H1 (cell line): ENCODE results near the gene RILPL2. TPM values are rescaled to one million over a fixed set of nuclear protein-coding genes. Genes with fewer than 3 reads are reported as not detected.

Source experiments
- CTCF ChIA-PET: fragments of 300-600 bp; sonication (Branson Sonifier 250); formaldehyde crosslinking; loops from one replicate; lab custom pipeline; 2021; ENCODE audit not compliant: partially characterized antibody; lab: Charles Lee
- POLR2A ChIA-PET: fragments of 300-600 bp; sonication (Branson Sonifier 250); formaldehyde crosslinking; loops from one replicate; lab custom pipeline; 2021; ENCODE audit warnings: inconsistent platforms; ENCODE audit not compliant: partially characterized antibody; lab: Charles Lee
- DNase-seq, 2 experiments: peaks; one replicate each; pipeline versions ENCODE4 v3.0.0 to v3.0.0-alpha.2; 2010 to 2022; ENCODE audit warnings: low spot score in 2 of 2, low read depth in 1 of 2, mixed read lengths in 1 of 2
- FAIRE-seq: peaks from 2 replicates; lab custom pipeline; 2011; peaks lifted over from hg19 to GRCh38; lab: Jason Lieb, UNC
- H2AFZ ChIP-seq: 2 replicates; pipeline ENCODE4 v1.8.1; 2012; ENCODE audit warnings: low read length, inconsistent platforms
- H2AK5ac ChIP-seq: 2 replicates; pipeline ENCODE4 v1.6.1; 2013; ENCODE audit warnings: low read depth, low read length
- H2BK120ac ChIP-seq: replicated peaks from 2 replicates; pipeline ENCODE3; 2013; ENCODE audit warnings: low read depth, low read length, inconsistent platforms
- H2BK12ac ChIP-seq: 2 replicates; pipeline ENCODE4 v1.6.1; 2013; ENCODE audit warnings: low read depth, low read length
- H2BK15ac ChIP-seq: 2 replicates; pipeline ENCODE4 v1.6.1; 2013; ENCODE audit warnings: low read length
- H2BK20ac ChIP-seq: 2 replicates; pipeline ENCODE4 v1.6.1; 2013; ENCODE audit warnings: low read length
- H2BK5ac ChIP-seq: 2 replicates; pipeline ENCODE4 v1.6.1; 2013; ENCODE audit warnings: low read depth, low read length
- H3K14ac ChIP-seq: 2 replicates; pipeline ENCODE4 v1.6.1; 2013; ENCODE audit warnings: inconsistent platforms; ENCODE audit not compliant: insufficient read length
- H3K18ac ChIP-seq: 2 replicates; pipeline ENCODE4 v1.6.1; 2013; ENCODE audit warnings: low read length; ENCODE audit errors: extremely low read depth
- H3K23ac ChIP-seq: 2 replicates; pipeline ENCODE4 v1.6.1; 2013; ENCODE audit warnings: inconsistent platforms; ENCODE audit not compliant: insufficient read length
- H3K23me2 ChIP-seq: 2 replicates; pipeline ENCODE4 v1.6.1; 2013; ENCODE audit warnings: low read depth, low read length
- H3K27ac ChIP-seq: 2 replicates; pipeline ENCODE4 v1.6.1; 2011; ENCODE audit warnings: low read depth, low read length, inconsistent platforms
- H3K27me3 ChIP-seq, 4 experiments: replicated peaks in 1 of 4; 1 replicate in 1 of 4; 2 replicates in 3 of 4; pipeline versions ENCODE4 v1.6.1 to v1.8.1; 2011 to 2013; ENCODE audit warnings: low read length in 3 of 4, mild to moderate bottlenecking in 3 of 4, inconsistent platforms in 2 of 4, mixed read lengths in 2 of 4, moderate library complexity in 1 of 4; ENCODE audit not compliant: control insufficient read depth in 3 of 4, insufficient read depth in 3 of 4; ENCODE audit errors: extremely low read depth in 1 of 4
- H3K36me3 ChIP-seq, 4 experiments: 2 replicates each; pipeline versions ENCODE4 v1.6.1 to v1.8.1; 2011 to 2013; ENCODE audit warnings: mild to moderate bottlenecking in 4 of 4, low read length in 3 of 4, moderate library complexity in 2 of 4, control low read depth in 1 of 4, inconsistent platforms in 1 of 4; ENCODE audit not compliant: insufficient read depth in 4 of 4, control insufficient read depth in 2 of 4
- H3K4ac ChIP-seq: replicated peaks from 2 replicates; pipeline ENCODE3; 2013; ENCODE audit warnings: low read length, low read depth, mixed read lengths, inconsistent platforms; ENCODE audit not compliant: insufficient read length
- H3K4me1 ChIP-seq, 4 experiments: replicated peaks in 1 of 4; 1 replicate in 1 of 4; 2 replicates in 3 of 4; pipeline versions ENCODE4 v1.6.1 to v1.8.1; 2011 to 2013; ENCODE audit warnings: low read length in 3 of 4, inconsistent platforms in 2 of 4, mixed read lengths in 1 of 4; ENCODE audit not compliant: insufficient read depth in 4 of 4, control insufficient read depth in 3 of 4
- H3K4me2 ChIP-seq, 2 experiments: 2 replicates each; pipeline versions ENCODE4 v1.6.1 to v1.8.1; 2011 to 2013; ENCODE audit warnings: low read depth in 2 of 2, low read length in 2 of 2, control low read depth in 1 of 2, inconsistent platforms in 1 of 2, mild to moderate bottlenecking in 1 of 2; ENCODE audit not compliant: insufficient read depth in 1 of 2
- H3K4me3 ChIP-seq, 4 experiments: fragments of 200-600, 300-600 bp in 1 of 4; sonication (generic), shearing (Covaris generic), sonication (Bioruptor Twin) in 1 of 4; 2 replicates each; pipeline versions ENCODE4 v1.5.1 to v1.8.1; 2011 to 2016; ENCODE audit warnings: low read length in 4 of 4, low read depth in 3 of 4, control low read depth in 2 of 4, inconsistent platforms in 2 of 4, mild to moderate bottlenecking in 2 of 4, mixed read lengths in 1 of 4, moderate library complexity in 1 of 4; ENCODE audit not compliant: insufficient read depth in 2 of 4; ENCODE audit errors: extremely low read depth in 1 of 4
- H3K56ac ChIP-seq: replicated peaks from 2 replicates; pipeline ENCODE3; 2013; ENCODE audit warnings: low read depth, mild to moderate bottlenecking, mixed read lengths, low read length, inconsistent platforms; ENCODE audit not compliant: insufficient read length
- H3K79me1 ChIP-seq: 2 replicates; pipeline ENCODE4 v1.6.1; 2013; ENCODE audit warnings: low read depth, low read length, control low read depth
- H3K79me2 ChIP-seq, 2 experiments: 2 replicates each; pipeline versions ENCODE4 v1.6.1 to v1.8.1; 2012 to 2013; ENCODE audit warnings: low read length in 2 of 2, mild to moderate bottlenecking in 2 of 2, inconsistent platforms in 1 of 2; ENCODE audit not compliant: insufficient read depth in 2 of 2, control insufficient read depth in 1 of 2
- H3K9ac ChIP-seq, 4 experiments: replicated peaks in 1 of 4; 1 replicate in 1 of 4; 2 replicates in 3 of 4; pipeline versions ENCODE4 v1.6.1 to v1.8.1; 2011 to 2013; ENCODE audit warnings: low read depth in 3 of 4, low read length in 3 of 4, control low read depth in 2 of 4, mild to moderate bottlenecking in 2 of 4, moderate library complexity in 2 of 4, inconsistent platforms in 1 of 4; ENCODE audit errors: extremely low read depth in 1 of 4
- H3K9me3 ChIP-seq, 2 experiments: 2 replicates each; pipeline versions ENCODE4 v1.6.1 to v1.8.1; 2012 to 2013; ENCODE audit warnings: mild to moderate bottlenecking in 2 of 2, moderate library complexity in 2 of 2, control low read depth in 1 of 2, inconsistent platforms in 1 of 2, low read depth in 1 of 2, low read length in 1 of 2, mixed read lengths in 1 of 2; ENCODE audit not compliant: insufficient read depth in 2 of 2
- H4K20me1 ChIP-seq, 2 experiments: replicated peaks in 1 of 2; 2 replicates each; pipeline versions ENCODE3 to v1.8.1; 2011 to 2013; ENCODE audit warnings: inconsistent platforms in 2 of 2, low read length in 2 of 2, mild to moderate bottlenecking in 1 of 2; ENCODE audit not compliant: insufficient read depth in 2 of 2, control insufficient read depth in 1 of 2
- H4K5ac ChIP-seq: 2 replicates; pipeline ENCODE4 v1.6.1; 2013; ENCODE audit warnings: low read length, low read depth, mixed read lengths, inconsistent platforms; ENCODE audit not compliant: insufficient read length
- H4K8ac ChIP-seq: 2 replicates; pipeline ENCODE4 v1.8.0; 2013; ENCODE audit warnings: mild to moderate bottlenecking, moderate library complexity, low read length, inconsistent platforms; ENCODE audit not compliant: insufficient read depth; ENCODE audit errors: extremely low read depth
- H4K91ac ChIP-seq: replicated peaks from 2 replicates; pipeline ENCODE3; 2013; ENCODE audit warnings: low read length, mixed read lengths, inconsistent platforms; ENCODE audit not compliant: insufficient read length
- ATF2 ChIP-seq: IDR thresholded peaks from 2 replicates; pipeline ENCODE4 v1.6.1; 2012; ENCODE audit warnings: low read length, inconsistent platforms
- BACH1 ChIP-seq: IDR thresholded peaks from 2 replicates; pipeline ENCODE4 v1.6.1; 2012; ENCODE audit warnings: low read length, improper control_type of control experiment
- EP300 ChIP-seq, 2 experiments: IDR thresholded peaks; 1 replicate in 1 of 2; 2 replicates in 1 of 2; pipeline ENCODE4 v1.6.1; 2011 to 2012; ENCODE audit warnings: low read depth in 2 of 2, low read length in 2 of 2, mild to moderate bottlenecking in 2 of 2, borderline replicate concordance in 1 of 2, inconsistent platforms in 1 of 2, moderate library complexity in 1 of 2
- FOSL1 ChIP-seq: IDR thresholded peaks from 2 replicates; pipeline ENCODE4 v1.6.1; 2011; ENCODE audit warnings: mild to moderate bottlenecking, low read depth, low read length, moderate library complexity; ENCODE audit not compliant: insufficient read depth
- GTF2F1 ChIP-seq: IDR thresholded peaks from 2 replicates; pipeline ENCODE4 v1.6.1; 2012; ENCODE audit warnings: low read depth, low read length, improper control_type of control experiment, borderline replicate concordance
- HDAC6 ChIP-seq: IDR thresholded peaks from one replicate; pipeline ENCODE4 v1.7.1; 2012; ENCODE audit warnings: low read depth, mild to moderate bottlenecking, inconsistent platforms, low read length, moderate library complexity
- NANOG ChIP-seq: IDR thresholded peaks from 2 replicates; pipeline ENCODE4 v1.6.1; 2011; ENCODE audit warnings: low read length, low read depth, mild to moderate bottlenecking, inconsistent platforms; ENCODE audit not compliant: insufficient read depth, poor library complexity, severe bottlenecking
- POU5F1 ChIP-seq: IDR thresholded peaks from 2 replicates; pipeline ENCODE4 v1.6.1; 2011; ENCODE audit warnings: low read depth, mild to moderate bottlenecking, low read length, moderate library complexity
- RFX5 ChIP-seq: IDR thresholded peaks from 2 replicates; pipeline ENCODE4 v1.6.1; 2011; ENCODE audit warnings: low read depth, low read length, improper control_type of control experiment, borderline replicate concordance
- SAP30 ChIP-seq: fragments of 300-600 bp; sonication (generic); IDR thresholded peaks from 2 replicates; pipeline ENCODE4 v1.7.1; 2012; ENCODE audit warnings: low read length, moderate library complexity, mild to moderate bottlenecking, inconsistent platforms; ENCODE audit not compliant: insufficient read depth, insufficient replicate concordance
- SP4 ChIP-seq: IDR thresholded peaks from 2 replicates; pipeline ENCODE4 v1.6.1; 2012; ENCODE audit warnings: low read length, inconsistent platforms
- SUZ12 ChIP-seq: fragments of 200-600 bp; sonication (generic); IDR thresholded peaks from 2 replicates; pipeline ENCODE4 v1.6.1; 2012; ENCODE audit warnings: mild to moderate bottlenecking, inconsistent platforms, low read length, moderate library complexity, mixed read lengths
- WGBS, 2 experiments: shearing (Covaris generic) in 1 of 2; methylation state at CpG; one replicate each; pipeline versions ENCODE4 v1.1.6 to v1.1.7; 2013 to 2015; ENCODE audit warnings: low lambda C conversion rate in 2 of 2, mixed read lengths in 2 of 2, inconsistent platforms in 1 of 2, low coverage in 1 of 2, missing lambda C conversion rate in 1 of 2; ENCODE audit not compliant: insufficient replicate concordance in 2 of 2, insufficient coverage in 1 of 2, insufficient read length in 1 of 2; ENCODE audit errors: extremely low coverage in 1 of 2, missing lambda C conversion rate in 1 of 2; 5-methylcytosine and 5-hydroxymethylcytosine counted together
- polyA plus RNA-seq, 7 experiments: library from polyadenylated mRNA; depleted of rRNA in 3 of 7; stranded (reverse) in 5 of 7; unstranded in 2 of 7; fragments of >200 nt in 5 of 7; fragments of 200-250 nt in 2 of 7; gene quantifications; 1 replicate in 5 of 7; 2 replicates in 1 of 7; 4 replicates in 1 of 7; pipeline versions ENCODE4 v1.2.1 to v1.2.3, GENCODE V29; 2011 to 2013; ENCODE audit warnings: missing spikeins in 2 of 7, mixed read lengths in 2 of 7
- total RNA-seq: library from RNA; stranded (reverse); fragmentation: NEBNext Ultra II Directional; extraction: Animal tissue kit (Norgen Biotek cat#: 25700); gene quantifications from 2 replicates; pipeline ENCODE4 v1.2.1, GENCODE V29; 2021

RILPL2 gene
- total and polyA plus RNA-seq, 2 of the 8 experiments (the other 6 are each of a cell fraction or from before 2014, with no cell fraction given), result 0.77 to 1.4 TPM

DNA sequence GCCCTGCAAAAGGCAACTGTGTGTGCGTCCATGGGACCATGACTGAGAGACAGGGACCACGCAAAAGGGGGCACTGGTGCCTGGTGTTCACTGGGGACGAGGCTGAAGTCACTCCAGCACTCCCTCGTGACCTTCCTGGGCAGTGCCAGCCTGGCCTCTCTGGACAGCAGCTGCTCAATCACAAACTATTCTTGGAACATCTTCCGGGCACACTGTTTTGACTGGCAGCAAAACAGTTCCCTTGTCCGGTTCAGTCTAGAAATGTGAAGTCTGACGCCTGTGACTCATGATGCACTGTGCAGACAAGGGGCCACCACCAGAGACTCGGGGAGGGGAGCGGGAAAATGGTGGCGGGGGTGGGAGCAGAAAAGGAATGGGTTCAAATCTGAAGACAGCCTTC, 42.3 kb upstream of the RILPL2 start:
- H3K18ac ChIP-seq, result no peak overlapping the region
- H2BK15ac ChIP-seq, result no peak overlapping the region
- no peak overlapping the region for H3K14ac ChIP-seq
- no peak overlapping the region for H3K4me3 ChIP-seq
- no peak overlapping the region for H2BK12ac ChIP-seq
- CTCF ChIA-PET, result no interaction called here
- no peak overlapping the region for H3K23ac ChIP-seq
- H3K79me2 ChIP-seq, result no peaks in the 10 kb centered on the region
- FAIRE-seq, result no peak
- no peaks in the 10 kb centered on the region; a peak in 1 of 7 replicates for H3K4me1 ChIP-seq
- no peak overlapping the region for H2AK5ac ChIP-seq
- no peak overlapping the region for H3K4ac ChIP-seq
- no peaks in the 10 kb centered on the region for H3K27me3 ChIP-seq
- no peak overlapping the region for H2BK120ac ChIP-seq
- no peaks in the 10 kb centered on the region for H3K9me3 ChIP-seq
- peaks cover 0 to 3% of the 10 kb centered on the region in 2 experiments for H4K20me1 ChIP-seq
- H2BK20ac ChIP-seq, result no peak overlapping the region
- no peak overlapping the region for H3K4me2 ChIP-seq
- POLR2A ChIA-PET, result interaction anchor here (1.2 to 1.6 kb wide), 2 partner anchors 21 to 105 kb away, joined by 4 to 7 read pairs; partner anchors contain the start of gene SNRNP35
- H3K9ac ChIP-seq, result no peak overlapping the region
- no peak overlapping the region for H2BK5ac ChIP-seq
- no peak overlapping the region for H4K91ac ChIP-seq
- no peak for DNase-seq
- no peak overlapping the region for H3K27ac ChIP-seq
- H3K23me2 ChIP-seq, result no peaks in the 10 kb centered on the region
- peak overlapping the region; percentile 76; the same call in 1 of the 2 replicates for H4K8ac ChIP-seq
- H4K5ac ChIP-seq, result no peak overlapping the region
- H3K36me3 ChIP-seq, result peaks cover 0 to 4% (median 0%) of the 10 kb centered on the region in 4 experiments; a peak in 1 of 8 replicates
- H3K56ac ChIP-seq, result no peak overlapping the region
- no peaks in the 10 kb centered on the region for H3K79me1 ChIP-seq
- 93% methylated on average over 10 of the region's 10 CpGs; no CpG with 5 or more reads in 1 of the 2 experiments for WGBS, 2 experiments
- H2AFZ ChIP-seq, result no peak overlapping the region
- TF ChIP-seq SP4 (no peak), EP300 (IDR thresholded peaks at IDR 0.05; ENCODE audit: borderline replicate concordance in 1 of 2, low read depth in 2 of 2, low read length in 2 of 2) (no peak), NANOG (no peak), SUZ12 (no peak), SAP30 (no peak), GTF2F1 (no peak), FOSL1 (no peak), RFX5 (no peak), ATF2 (no peak), BACH1 (no peak), POU5F1 (no peak), HDAC6 (no peak)
